Kasumi-1 (cell line): Measurements from ENCODE around the gene TNS3.

Experiments
- DNase-seq, 2 experiments: peaks; one replicate each; lab custom pipeline; 2025; lab: John Stamatoyannopoulos, UW

TNS3 gene

DNA sequence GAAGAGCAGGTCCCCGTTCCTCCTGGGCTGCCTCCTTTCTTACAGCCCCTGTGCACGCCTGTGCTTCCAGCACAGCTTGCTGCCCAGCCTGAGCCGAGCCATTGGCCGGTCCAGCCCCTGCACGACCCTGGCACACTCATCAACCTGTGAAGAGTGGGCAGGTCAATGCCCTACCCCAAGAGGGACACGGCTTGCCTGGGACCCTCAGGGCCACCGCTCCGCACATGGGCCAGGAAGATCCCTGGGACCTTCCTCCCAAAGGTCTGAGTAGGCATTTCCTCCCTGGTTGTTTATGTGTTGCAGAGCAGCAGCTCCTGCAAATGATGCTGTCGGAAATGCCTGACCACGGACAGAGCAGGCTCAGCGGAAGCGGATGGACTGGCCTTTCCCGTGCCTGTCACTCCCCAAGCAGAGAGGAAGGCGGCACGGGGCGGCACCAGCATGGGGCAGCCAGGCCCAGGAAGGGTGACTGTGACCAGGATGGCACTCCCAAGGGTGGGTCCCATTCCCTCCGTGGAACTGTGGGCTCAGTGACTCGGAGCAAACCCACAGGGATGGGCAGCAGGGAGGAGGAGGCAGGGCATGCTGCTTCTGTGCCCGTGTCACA lies 252.5 kb downstream of the TNS3 start:
- DNase-seq: no peak

- no peak for DNase-seq
Measured at GRCh38 chr7:47328392-47329319, 253.3 kb downstream of the TNS3 start.

- no peak for DNase-seq
Measured at GRCh38 chr7:47327698-47328391, 254.1 kb downstream of the TNS3 start.

GRCh38 chr7:47327346-47327697 lies 254.6 kb downstream of the TNS3 start:
- no peak for DNase-seq

DNA sequence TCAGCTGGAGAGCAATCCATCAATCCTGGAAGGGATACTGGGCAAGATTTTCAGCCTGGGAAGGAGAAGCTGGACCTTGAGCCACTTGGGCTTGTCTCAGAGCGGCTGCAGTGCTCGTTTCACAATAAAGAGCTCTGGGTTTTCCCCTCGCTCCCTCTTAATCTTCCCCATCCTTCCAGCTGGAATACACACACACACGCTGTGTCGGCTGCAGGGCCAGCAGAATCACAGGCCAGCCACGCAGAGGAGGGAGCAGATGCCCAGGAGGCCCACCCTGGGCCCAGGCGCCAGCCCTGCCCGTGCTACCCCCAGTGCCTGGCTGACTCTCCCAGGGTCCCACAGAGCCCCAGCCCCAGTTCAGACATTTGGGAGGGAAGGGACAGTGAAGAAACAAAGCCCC lies 255.1 kb downstream of the TNS3 start:
- no peak for DNase-seq

GRCh38 chr7:47326220-47326619 lies 255.7 kb downstream of the TNS3 start:
- DNase-seq: no peak

GRCh38 chr7:47325337-47325736 lies 256.6 kb downstream of the TNS3 start:
- no peak for DNase-seq

- DNase-seq: no peak
Measured at GRCh38 chr7:47323904-47324303, 258.0 kb downstream of the TNS3 start.

- no peak for DNase-seq
Measured at GRCh38 chr7:47322731-47323130, 259.2 kb downstream of the TNS3 start.

GRCh38 chr7:47320296-47320695 lies 261.6 kb downstream of the TNS3 start:
- no peak for DNase-seq

DNA sequence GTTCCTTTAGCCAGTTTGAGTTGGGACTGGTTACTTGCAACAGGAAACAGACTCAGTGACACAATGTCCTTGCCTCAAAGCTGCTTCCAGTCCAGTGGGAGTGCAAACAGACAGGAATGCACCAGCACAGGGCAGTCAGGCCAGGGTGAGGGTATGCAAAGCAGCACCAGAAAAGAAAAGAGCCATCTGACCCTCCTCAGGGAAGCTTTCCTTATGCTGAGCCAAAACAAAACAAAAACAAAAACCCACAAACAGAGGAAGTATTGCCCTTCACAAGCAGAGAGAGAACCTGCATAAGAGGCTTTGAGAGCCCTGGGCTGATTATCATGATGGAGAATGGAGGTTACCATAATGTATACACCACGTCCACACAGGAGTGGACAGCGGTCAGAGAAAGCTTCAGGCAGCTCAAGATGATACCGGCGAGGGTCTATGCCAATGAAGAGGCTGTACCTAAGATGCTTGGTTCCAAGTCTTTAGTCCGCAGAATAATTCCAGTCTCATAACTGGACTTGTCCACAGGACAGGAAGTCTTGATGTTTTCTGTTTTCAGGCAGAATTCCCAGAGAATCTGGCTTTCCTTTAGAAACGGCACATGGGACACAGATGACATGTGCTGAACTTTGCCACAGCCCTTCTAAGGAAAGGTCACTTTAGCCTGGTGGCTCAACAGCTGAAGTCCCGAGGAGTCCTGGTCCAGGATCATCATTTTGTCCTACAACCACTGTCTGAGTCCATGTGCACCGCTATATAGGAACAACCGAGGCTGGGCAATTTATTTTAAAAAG lies 263.3 kb downstream of the TNS3 start:
- DNase-seq: no peak

GRCh38 chr7:47317487-47317886 lies 264.4 kb downstream of the TNS3 start:
- no peak for DNase-seq

DNA sequence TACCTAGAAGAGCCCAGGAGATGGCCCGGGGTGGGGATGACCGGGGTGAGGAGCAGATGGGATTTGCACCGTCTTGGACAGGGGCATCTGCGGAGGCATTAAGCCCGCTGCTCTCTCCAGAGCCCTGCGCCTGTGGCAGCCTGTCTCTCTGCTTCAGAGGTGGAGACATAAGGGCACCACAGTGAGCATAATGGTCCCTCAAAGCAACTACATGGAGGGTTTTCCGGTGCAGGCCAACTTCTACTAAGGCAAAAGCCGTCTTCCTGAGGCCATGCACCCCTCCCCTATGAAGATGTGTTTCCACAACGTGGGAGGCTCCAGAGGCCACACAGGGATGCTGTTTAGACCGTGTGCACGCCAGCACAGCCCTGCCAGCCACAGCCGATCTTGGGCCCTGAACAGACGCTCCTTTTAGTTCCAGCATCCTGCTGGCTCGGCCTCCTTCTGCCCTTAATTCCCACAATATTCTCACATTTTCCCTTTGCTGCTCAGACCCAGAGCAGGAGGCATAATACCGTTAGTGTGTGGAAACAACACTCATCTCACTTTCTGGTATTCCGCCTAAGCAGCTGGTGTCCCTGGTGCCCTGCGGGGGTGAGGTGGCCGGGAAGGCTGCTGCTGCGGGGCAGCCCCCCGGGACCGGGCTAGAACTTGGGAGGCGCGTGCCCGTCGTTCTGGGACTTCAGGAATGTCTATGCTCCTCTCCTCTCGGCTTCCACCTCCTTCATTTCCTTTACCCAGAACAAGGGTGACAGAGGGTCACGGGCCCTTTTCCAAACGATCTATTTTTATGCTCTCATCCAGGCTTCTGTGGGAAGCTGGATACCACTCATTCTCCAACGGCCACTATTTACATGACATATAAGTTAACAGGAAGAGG lies 266.9 kb downstream of the TNS3 start:
- no peak for DNase-seq

DNA sequence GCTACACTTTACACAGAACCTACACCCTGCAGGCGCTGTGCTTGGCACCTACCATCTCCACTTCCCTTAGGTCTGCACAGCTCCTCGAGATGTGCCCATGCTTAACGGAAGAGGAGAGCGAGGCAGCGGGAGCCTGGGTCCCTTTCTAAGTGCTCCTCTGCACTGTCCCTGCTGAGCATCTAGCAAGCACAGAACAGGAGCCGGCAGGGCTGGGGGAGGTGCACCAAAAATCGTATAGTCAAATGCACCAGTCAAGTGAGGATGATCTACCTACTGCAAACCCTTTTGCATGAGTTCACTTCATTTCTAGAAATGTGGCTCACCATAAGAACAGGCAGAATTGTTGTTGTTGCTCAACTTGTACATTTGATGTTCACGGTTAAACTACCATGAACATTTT lies 267.7 kb downstream of the TNS3 start:
- DNase-seq: no peak

GRCh38 chr7:47313564-47313963 lies 268.3 kb downstream of the TNS3 start:
- DNase-seq: no peak

DNA sequence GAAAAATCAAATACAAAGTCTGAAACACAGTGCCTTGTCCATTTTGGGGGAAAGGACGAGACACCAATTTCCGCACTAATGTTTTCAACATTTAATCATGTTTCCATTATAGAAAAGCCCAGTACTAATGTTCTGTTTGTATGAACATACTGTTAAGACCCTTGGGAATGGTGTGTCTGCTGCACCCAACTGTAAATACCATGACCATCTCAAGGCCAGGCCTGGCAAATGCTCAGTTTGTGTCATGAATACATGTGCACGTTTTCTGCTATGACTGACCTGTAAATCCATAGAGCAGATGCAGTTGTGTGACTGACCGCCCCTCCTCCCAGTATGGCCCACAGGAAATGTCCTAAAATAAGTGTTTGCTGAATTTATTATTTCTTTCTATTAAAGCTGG lies 270.0 kb downstream of the TNS3 start:
- DNase-seq: no peak

DNA sequence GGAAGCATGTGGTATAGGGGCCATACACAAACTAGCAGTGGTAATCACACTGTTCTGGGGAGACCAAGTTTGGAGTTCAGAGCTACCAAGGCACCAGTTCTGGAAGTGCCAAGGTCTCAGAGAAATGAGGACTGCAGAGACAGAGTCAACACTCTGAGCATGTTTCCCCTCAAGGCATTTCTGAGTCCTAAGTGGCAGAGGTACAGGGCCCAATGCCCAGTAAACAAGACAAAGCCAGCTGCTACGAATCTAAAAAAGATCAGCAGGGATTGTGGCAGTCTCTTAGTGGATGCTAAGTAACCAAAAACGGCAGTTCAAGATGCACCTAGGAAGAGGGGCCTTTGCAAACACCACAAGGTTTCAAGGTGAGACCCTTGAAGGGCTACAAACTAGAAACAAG lies 271.9 kb downstream of the TNS3 start:
- no peak for DNase-seq

DNA sequence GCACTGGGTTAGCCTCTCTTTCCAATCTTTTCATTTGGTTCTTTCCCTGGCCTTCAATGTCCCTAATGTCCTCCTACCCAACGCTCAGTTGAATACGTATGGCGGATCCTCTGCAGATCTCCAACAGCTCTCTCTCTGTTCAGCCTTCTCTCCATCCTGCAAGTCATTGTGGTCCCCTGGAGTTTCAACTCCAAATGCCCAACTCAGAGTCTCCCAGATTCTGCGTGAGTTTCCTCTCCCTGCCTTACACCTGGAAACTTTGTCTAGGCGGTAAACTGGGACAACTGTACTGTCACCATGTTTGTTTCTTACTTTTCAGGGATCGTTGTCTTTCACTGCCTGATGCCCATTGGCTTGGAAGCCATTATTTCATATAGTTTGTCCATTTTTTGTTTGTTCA lies 273.1 kb downstream of the TNS3 start:
- DNase-seq: no peak

DNA sequence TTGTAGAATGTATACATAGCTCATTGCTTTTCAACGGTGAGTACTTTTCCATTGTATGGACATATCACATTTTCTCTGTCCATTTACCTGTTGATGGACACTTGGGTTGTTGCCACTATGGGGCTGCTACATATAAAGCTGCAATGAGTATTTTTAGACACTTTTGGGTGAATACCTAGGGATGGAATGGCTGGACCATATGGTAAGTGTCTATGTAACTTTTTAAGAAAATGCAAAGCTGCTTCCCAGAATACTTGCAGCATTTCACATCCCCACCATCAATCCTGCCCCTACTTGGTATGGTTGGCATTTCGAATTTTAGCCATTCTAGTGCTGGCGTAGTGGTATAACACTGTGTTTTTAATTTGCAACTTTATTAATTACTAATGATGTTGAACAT lies 274.6 kb downstream of the TNS3 start:
- no peak for DNase-seq

GRCh38 chr7:47304727-47305719 lies 276.9 kb downstream of the TNS3 start:
- no peak for DNase-seq
